HG03439 (cell line): Measurements from ENCODE around the gene FGGY.

Experiments used
- ATAC-seq: cut with Tn5 transposase; IDR thresholded peaks from one replicate; pipeline ENCODE4 v1.9.1; 2021; ENCODE audit warnings: mild to moderate bottlenecking, moderate library complexity; ENCODE audit not compliant: unreplicated experiment

Gene FGGY

GRCh38 chr1:59410457-59410856 is 113.6 kb downstream of the FGGY start:
- ATAC-seq: peak; percentile 12

GRCh38 chr1:59411147-59411546 is 114.3 kb downstream of the FGGY start:
- no peak for ATAC-seq

GRCh38 chr1:59412718-59413326 is 115.9 kb downstream of the FGGY start:
- ATAC-seq: no peak

GRCh38 chr1:59413327-59413720 is 116.4 kb downstream of the FGGY start:
- no peak for ATAC-seq

- ATAC-seq: no peak
Measured at GRCh38 chr1:59414406-59415133, 117.7 kb downstream of the FGGY start.

GRCh38 chr1:59415286-59415850 is 118.5 kb downstream of the FGGY start:
- no peak for ATAC-seq

- ATAC-seq: no peak
Measured at GRCh38 chr1:59415881-59416280, 119.0 kb downstream of the FGGY start.

GRCh38 chr1:59417406-59417805 is 120.5 kb downstream of the FGGY start:
- no peak for ATAC-seq

GRCh38 chr1:59418363-59419144 is 121.7 kb downstream of the FGGY start:
- no peak for ATAC-seq

- ATAC-seq: no peak
Measured at GRCh38 chr1:59419361-59420140, 122.7 kb downstream of the FGGY start.

GRCh38 chr1:59421232-59421920 is 124.5 kb downstream of the FGGY start:
- no peak for ATAC-seq

GRCh38 chr1:59422921-59423575 is 126.2 kb downstream of the FGGY start:
- ATAC-seq: no peak

GRCh38 chr1:59427155-59427554 is 130.3 kb downstream of the FGGY start:
- ATAC-seq: no peak

- ATAC-seq: no peak
Measured at GRCh38 chr1:59427784-59428183, 130.9 kb downstream of the FGGY start.

- ATAC-seq: no peak
Measured at GRCh38 chr1:59428828-59429227, 131.9 kb downstream of the FGGY start.

GRCh38 chr1:59429656-59430055 is 132.8 kb downstream of the FGGY start:
- ATAC-seq: no peak

GRCh38 chr1:59431566-59432294 is 134.8 kb downstream of the FGGY start:
- ATAC-seq: no peak

- ATAC-seq: peak; percentile 91
Measured at GRCh38 chr1:59432531-59433439, 135.9 kb downstream of the FGGY start.
